ENCODE measurements around the gene POU2F3. TPM values are rescaled to one million over a fixed set of nuclear protein-coding genes. Genes with fewer than 3 reads are reported as not detected.

The POU2F3 gene
- polyA plus RNA-seq, 3 donors = 0.37 to 0.54 TPM; not detected in 1

- Mint-ChIP-seq H3K27ac (peak overlapping the region in 1 of 7 donors; percentile 40), H3K9me3 (no peaks in the 10 kb centered on the region), H3K4me1 (peaks cover 68% of the 10 kb centered on the region), H3K4me3 (no peak overlapping the region), H3K36me3 (peaks cover 38 to 56% of the 10 kb centered on the region in 2 donors), H3K27me3 (ENCODE audit: low read depth in 3 of 3) (peaks cover 0 to 2% (median 0%) of the 10 kb centered on the region in 3 donors)
- peaks cover 9 to 53% of the 10 kb centered on the region in 2 donors for H3K36me3 ChIP-seq (replicated peaks in 1 of 2; ENCODE audit: control insufficient read depth in 1 of 2, insufficient read depth in 2 of 2, low read length in 2 of 2)
- no peak overlapping the region for H3K9ac ChIP-seq (ENCODE audit: insufficient read depth, low read length, poor library complexity, severe bottlenecking)
- intact Hi-C loops (cut with micrococcal nuclease) = no loop called here
- TF ChIP-seq CTCF (IDR thresholded peaks at IDR 0.05) = no peak
- H3K4me3 ChIP-seq (replicated peaks in 1 of 3; ENCODE audit: low read depth in 2 of 3, low read length in 3 of 3) = no peak overlapping the region
- no peak overlapping the region for H2AFZ ChIP-seq (ENCODE audit: insufficient read depth, low read depth, low read length, poor library complexity, severe bottlenecking)
- H4K20me1 ChIP-seq (ENCODE audit: insufficient read depth, low read length) = peaks cover 49% of the 10 kb centered on the region
- H3K4me2 ChIP-seq (replicated peaks; ENCODE audit: extremely low read depth, low read length, poor library complexity, severe bottlenecking) = no peak overlapping the region
- no CpG with 5 or more reads among the region's 1 CpG for WGBS (ENCODE audit: insufficient coverage)
- peaks cover 44 to 47% of the 10 kb centered on the region in 2 donors for H3K4me1 ChIP-seq (ENCODE audit: control insufficient read depth in 1 of 2, insufficient read depth in 2 of 2, low read length in 2 of 2)
- no peak for DNase-seq
- H3K9me3 ChIP-seq (replicated peaks in 1 of 2; ENCODE audit: control insufficient read depth in 1 of 2, insufficient read depth in 1 of 2, low read length in 2 of 2) = no peaks in the 10 kb centered on the region
- H3K79me2 ChIP-seq (ENCODE audit: insufficient read depth, low read length) = peaks cover 24% of the 10 kb centered on the region
- no peak overlapping the region for H3K27ac ChIP-seq (ENCODE audit: low read depth in 1 of 2, low read length in 2 of 2)
- no peaks in the 10 kb centered on the region for H3K27me3 ChIP-seq (ENCODE audit: control insufficient read depth in 2 of 2, insufficient read depth in 2 of 2, low read length in 2 of 2)
Observed at GRCh38 chr11:120221115-120221752, 18.7 kb upstream of the POU2F3 start.

- DNase-seq = peak in 1 of 3 donors; percentile 24
- Histone ChIP-seq H3K4me3 (replicated peaks in 1 of 3; ENCODE audit: low read depth in 2 of 3, low read length in 3 of 3) (no peak overlapping the region), H3K36me3 (replicated peaks in 1 of 2; ENCODE audit: control insufficient read depth in 1 of 2, insufficient read depth in 2 of 2, low read length in 2 of 2) (peaks cover 11 to 53% of the 10 kb centered on the region in 2 donors), H3K9ac (ENCODE audit: insufficient read depth, low read length, poor library complexity, severe bottlenecking) (no peak overlapping the region), H3K79me2 (ENCODE audit: insufficient read depth, low read length) (peaks cover 15% of the 10 kb centered on the region), H2AFZ (ENCODE audit: insufficient read depth, low read depth, low read length, poor library complexity, severe bottlenecking) (no peak overlapping the region), H3K27ac (ENCODE audit: low read depth in 1 of 2, low read length in 2 of 2) (no peak overlapping the region), H4K20me1 (ENCODE audit: insufficient read depth, low read length) (peaks cover 33% of the 10 kb centered on the region), H3K9me3 (replicated peaks in 1 of 2; ENCODE audit: control insufficient read depth in 1 of 2, insufficient read depth in 1 of 2, low read length in 2 of 2) (no peaks in the 10 kb centered on the region), H3K4me1 (ENCODE audit: control insufficient read depth in 1 of 2, insufficient read depth in 2 of 2, low read length in 2 of 2) (peaks cover 46 to 54% of the 10 kb centered on the region in 2 donors), H3K27me3 (ENCODE audit: control insufficient read depth in 2 of 2, insufficient read depth in 2 of 2, low read length in 2 of 2) (no peaks in the 10 kb centered on the region), H3K4me2 (replicated peaks; ENCODE audit: extremely low read depth, low read length, poor library complexity, severe bottlenecking) (no peak overlapping the region)
- Mint-ChIP-seq H3K9me3 (no peaks in the 10 kb centered on the region), H3K4me3 (no peak overlapping the region), H3K27me3 (ENCODE audit: low read depth in 3 of 3) (peaks cover 0 to 2% (median 0%) of the 10 kb centered on the region in 3 donors), H3K36me3 (peaks cover 44 to 59% of the 10 kb centered on the region in 2 donors), H3K27ac (peak overlapping the region in 4 of 7 donors; percentile 15 to 77 (median 68)), H3K4me1 (peaks cover 75% of the 10 kb centered on the region)
- intact Hi-C loops (cut with micrococcal nuclease) = no loop called here
- 92% methylated on average over 6 of the region's 8 CpGs for WGBS (ENCODE audit: insufficient coverage)
- no peak for TF ChIP-seq CTCF (IDR thresholded peaks at IDR 0.05)
Observed at GRCh38 chr11:120222916-120223315, 17.0 kb upstream of the POU2F3 start.

Measured in CD14-positive monocyte (primary cell).